Activated T-helper 17 cell treated with anti-CD3 and anti-CD28 coated beads, Interleukin-2, amount 50 U/mL, for 72 hours (primary cell): Measurements from ENCODE around the gene LPAR3. TPM values are rescaled to one million over a fixed set of nuclear protein-coding genes. Genes with fewer than 3 reads are reported as not detected.

Experiments
- ATAC-seq: fragments of 150-1000 bp; cut with Tn5 transposase; replicated peaks from 2 replicates; pipeline ENCODE4 v1.10.0; 2021; ENCODE audit warnings: mild to moderate bottlenecking, moderate library complexity
- H3K27ac Mint-ChIP-seq: one replicate; pipeline ENCODE4 v1.8.0; 2022; ENCODE audit warnings: mixed read lengths
- H3K27me3 Mint-ChIP-seq: one replicate; pipeline ENCODE4 v1.8.0; 2022; ENCODE audit warnings: mixed read lengths
- H3K36me3 Mint-ChIP-seq: one replicate; pipeline ENCODE4 v1.8.0; 2022; ENCODE audit warnings: low read depth, mild to moderate bottlenecking, mixed read lengths
- H3K4me1 Mint-ChIP-seq: one replicate; pipeline ENCODE4 v1.8.0; 2022; ENCODE audit warnings: mixed read lengths
- H3K4me3 Mint-ChIP-seq: one replicate; pipeline ENCODE4 v1.8.0; 2022; ENCODE audit warnings: mild to moderate bottlenecking, mixed read lengths
- H3K9me3 Mint-ChIP-seq: one replicate; pipeline ENCODE4 v1.8.0; 2022; ENCODE audit warnings: mixed read lengths
- total RNA-seq, 2 donors: library from RNA; stranded (reverse); gene quantifications; one replicate each; pipeline ENCODE4 v1.2.3, GENCODE V29; 2022

Gene LPAR3
- total RNA-seq, 2 donors from 2014 or later, result 1.1 TPM; not detected in 1

- no peaks in the 10 kb centered on the region for H3K36me3 Mint-ChIP-seq
- no peak for ATAC-seq
- peaks cover 7% of the 10 kb centered on the region for H3K27me3 Mint-ChIP-seq
- H3K4me3 Mint-ChIP-seq, result no peak overlapping the region
- H3K9me3 Mint-ChIP-seq, result no peaks in the 10 kb centered on the region
- no peak overlapping the region for H3K27ac Mint-ChIP-seq
- peaks cover 3% of the 10 kb centered on the region for H3K4me1 Mint-ChIP-seq
These were observed 56.9 kb downstream of the LPAR3 start for GRCh38 chr1:84836145-84836544.

GRCh38 chr1:84835169-84835568 is 57.8 kb downstream of the LPAR3 start:
- Mint-ChIP-seq H3K4me1 (peaks cover 3% of the 10 kb centered on the region), H3K36me3 (no peaks in the 10 kb centered on the region), H3K9me3 (no peaks in the 10 kb centered on the region), H3K4me3 (no peak overlapping the region), H3K27me3 (peaks cover 10% of the 10 kb centered on the region), H3K27ac (no peak overlapping the region)
- ATAC-seq, result no peak

DNA sequence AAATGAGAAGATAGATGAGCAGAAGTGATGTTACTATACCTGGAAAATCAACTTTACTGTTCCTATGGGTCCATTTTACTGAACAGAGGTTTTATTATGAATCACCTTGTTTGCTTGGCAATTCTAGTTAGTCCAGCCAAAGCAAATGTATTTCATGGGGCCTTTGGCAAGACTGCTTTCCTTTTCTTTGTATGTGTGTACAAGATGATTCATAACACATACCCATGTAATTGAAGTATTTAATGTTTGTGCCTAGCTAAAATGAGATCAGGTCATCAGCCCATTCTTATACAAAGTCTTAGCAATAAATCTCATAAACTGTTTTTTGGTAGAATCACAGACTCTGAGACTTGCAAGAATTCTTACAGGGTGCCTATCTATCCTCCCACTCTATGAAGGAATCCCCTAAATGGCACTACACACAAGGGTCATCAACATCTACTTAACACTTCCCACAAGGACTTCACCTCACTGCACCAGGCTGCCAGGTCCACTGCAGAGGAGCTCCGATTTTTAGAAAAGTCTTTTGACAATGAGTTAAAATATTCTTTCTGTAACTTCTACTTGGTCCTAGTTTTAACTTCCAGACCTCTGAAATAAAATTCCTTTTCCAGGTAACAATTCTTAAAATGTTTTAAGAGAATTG is 58.5 kb downstream of the LPAR3 start:
- H3K27me3 Mint-ChIP-seq, result peaks cover 10% of the 10 kb centered on the region

DNA sequence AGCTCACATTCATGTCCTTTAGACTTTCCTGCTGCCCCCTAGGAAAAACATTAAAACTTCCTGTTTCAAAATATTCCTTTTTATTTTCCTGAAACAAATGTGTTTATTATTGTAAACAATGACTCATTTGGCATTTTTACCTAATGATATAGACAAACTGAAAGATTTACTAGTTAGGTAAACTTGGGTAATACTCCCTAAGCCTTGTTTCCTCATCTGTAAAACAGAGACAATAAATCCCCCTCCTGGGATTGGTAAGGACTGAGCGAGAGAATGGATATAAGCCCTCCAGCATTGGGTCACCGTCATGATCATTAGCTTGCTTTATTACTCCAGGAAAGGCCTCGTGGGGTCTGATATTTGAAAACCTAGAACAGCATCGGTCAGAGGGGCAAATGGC is 59.8 kb downstream of the LPAR3 start:
- Mint-ChIP-seq H3K27ac (no peak overlapping the region), H3K4me3 (no peak overlapping the region), H3K9me3 (no peaks in the 10 kb centered on the region), H3K36me3 (no peaks in the 10 kb centered on the region), H3K4me1 (peaks cover 3% of the 10 kb centered on the region), H3K27me3 (peaks cover 3% of the 10 kb centered on the region)
- ATAC-seq, result no peak

More for the DNA sequence above, 58.5 kb downstream of the LPAR3 start:
- peaks cover 3% of the 10 kb centered on the region for H3K4me1 Mint-ChIP-seq
- no peak overlapping the region for H3K27ac Mint-ChIP-seq
- no peak overlapping the region for H3K4me3 Mint-ChIP-seq
- H3K36me3 Mint-ChIP-seq, result no peaks in the 10 kb centered on the region
- ATAC-seq, result peak; percentile 26
- no peaks in the 10 kb centered on the region for H3K9me3 Mint-ChIP-seq

DNA sequence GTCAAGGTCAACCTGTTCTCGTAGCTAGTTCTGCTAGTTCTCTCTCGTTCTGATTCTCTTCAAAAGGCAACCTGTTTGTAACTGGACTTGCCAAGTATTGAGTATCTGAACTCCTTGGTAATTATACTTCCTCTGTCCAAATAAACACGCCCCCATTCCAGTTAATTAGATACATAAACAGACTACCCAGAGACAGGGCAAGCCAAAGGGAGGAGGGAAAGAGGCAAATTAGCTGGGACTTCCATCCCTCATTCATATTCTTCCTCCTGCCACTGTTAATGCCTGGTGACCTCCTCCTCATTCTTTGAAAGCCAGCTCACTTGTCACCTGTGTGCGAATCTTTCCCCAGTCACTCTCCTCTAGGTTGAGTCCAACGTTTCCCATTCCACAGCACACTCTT is 62.9 kb downstream of the LPAR3 start:
- Mint-ChIP-seq H3K27ac (no peak overlapping the region), H3K27me3 (peaks cover 3% of the 10 kb centered on the region), H3K4me1 (peaks cover 3% of the 10 kb centered on the region), H3K9me3 (no peaks in the 10 kb centered on the region), H3K36me3 (no peaks in the 10 kb centered on the region), H3K4me3 (no peak overlapping the region)
- ATAC-seq, result no peak

DNA sequence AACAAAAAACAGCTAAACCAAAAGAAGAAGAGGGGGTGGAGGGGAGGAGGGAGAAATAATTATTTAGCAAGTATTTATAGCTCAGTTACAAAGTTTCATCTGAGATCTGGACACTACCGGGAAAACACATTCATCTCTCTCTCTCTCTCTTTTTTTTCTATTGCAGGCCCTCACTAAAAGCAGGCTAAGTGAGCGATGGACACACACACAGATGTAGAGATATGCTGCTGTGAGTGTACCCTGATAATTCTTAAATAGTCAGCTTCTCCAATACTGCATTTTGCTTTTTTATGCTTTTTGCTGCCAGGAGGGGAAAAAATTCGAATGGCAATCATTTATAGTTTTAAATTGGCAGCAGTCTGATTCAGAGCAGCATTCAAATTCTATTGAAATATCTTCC is 65.0 kb downstream of the LPAR3 start:
- no peak for ATAC-seq
- no peak overlapping the region for H3K4me3 Mint-ChIP-seq
- H3K9me3 Mint-ChIP-seq, result no peaks in the 10 kb centered on the region

DNA sequence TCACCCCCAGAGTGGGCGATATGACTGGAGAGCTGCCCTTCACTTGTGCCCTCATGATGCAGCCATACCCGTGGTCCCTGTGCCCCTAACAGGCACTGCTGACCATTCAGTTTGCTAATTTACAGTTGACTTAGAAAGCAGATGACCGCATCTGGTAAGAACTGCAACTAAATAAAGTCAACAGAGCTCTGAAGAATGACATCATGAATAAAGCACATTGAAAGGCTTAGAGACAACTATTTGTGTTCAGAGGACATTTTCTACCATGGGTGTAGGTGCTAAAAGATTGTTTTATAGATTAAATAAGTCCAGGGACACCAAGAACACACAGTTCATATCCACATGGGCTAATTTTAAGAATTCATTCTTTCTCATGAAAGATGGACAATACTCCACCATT is 65.5 kb downstream of the LPAR3 start:
- Mint-ChIP-seq H3K27ac (no peak overlapping the region), H3K36me3 (no peaks in the 10 kb centered on the region), H3K27me3 (peaks cover 3% of the 10 kb centered on the region), H3K9me3 (no peaks in the 10 kb centered on the region), H3K4me3 (no peak overlapping the region), H3K4me1 (no peaks in the 10 kb centered on the region)
- ATAC-seq, result no peak

More for the DNA sequence above, 65.0 kb downstream of the LPAR3 start:
- peaks cover 3% of the 10 kb centered on the region for H3K27me3 Mint-ChIP-seq
- no peaks in the 10 kb centered on the region for H3K36me3 Mint-ChIP-seq
- no peaks in the 10 kb centered on the region for H3K4me1 Mint-ChIP-seq
- no peak overlapping the region for H3K27ac Mint-ChIP-seq

DNA sequence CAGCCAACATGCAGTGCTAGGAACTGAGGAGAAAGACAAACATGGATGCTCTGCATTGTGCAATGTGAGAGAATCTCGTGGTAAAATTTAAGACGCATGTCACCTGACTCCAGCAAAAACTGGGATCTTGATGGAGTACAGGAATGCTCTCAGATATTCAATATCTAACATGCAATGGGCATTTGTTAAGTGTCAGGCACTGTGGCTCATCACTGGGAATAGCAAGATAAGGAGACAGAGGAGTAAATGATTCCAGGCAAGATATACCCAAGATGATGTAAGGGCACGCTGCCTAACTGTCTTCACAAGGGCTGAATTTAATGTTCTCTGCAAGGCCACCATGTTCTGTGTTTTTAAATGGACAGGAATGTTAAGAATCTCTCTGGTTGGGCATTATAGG is 67.8 kb downstream of the LPAR3 start:
- no peak overlapping the region for H3K27ac Mint-ChIP-seq
- no peak overlapping the region for H3K4me3 Mint-ChIP-seq
- H3K27me3 Mint-ChIP-seq, result no peaks in the 10 kb centered on the region
- no peaks in the 10 kb centered on the region for H3K36me3 Mint-ChIP-seq
- H3K9me3 Mint-ChIP-seq, result no peaks in the 10 kb centered on the region
- H3K4me1 Mint-ChIP-seq, result no peaks in the 10 kb centered on the region
- ATAC-seq, result no peak

DNA sequence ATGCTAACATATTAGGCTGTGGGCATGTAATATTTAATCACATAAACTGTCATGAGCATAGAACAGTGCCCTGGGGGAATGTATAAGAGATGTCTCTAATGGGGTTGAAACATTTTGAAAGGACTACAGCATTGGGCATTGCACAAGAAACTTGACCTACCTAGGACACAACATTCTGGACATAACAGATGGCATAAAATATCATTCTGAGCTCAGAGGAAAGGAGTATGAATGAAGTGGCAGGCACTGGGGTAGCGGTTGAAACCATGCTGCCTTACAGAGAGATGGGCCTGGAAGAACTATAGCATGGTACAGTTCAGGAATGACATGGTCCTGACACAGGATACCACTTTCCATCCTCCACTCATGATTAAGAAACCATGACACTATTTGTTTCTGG is 69.0 kb downstream of the LPAR3 start:
- H3K27me3 Mint-ChIP-seq, result no peaks in the 10 kb centered on the region
- no peaks in the 10 kb centered on the region for H3K36me3 Mint-ChIP-seq
- H3K4me1 Mint-ChIP-seq, result no peaks in the 10 kb centered on the region
- ATAC-seq, result no peak
- H3K4me3 Mint-ChIP-seq, result no peak overlapping the region
- H3K9me3 Mint-ChIP-seq, result no peaks in the 10 kb centered on the region
- no peak overlapping the region for H3K27ac Mint-ChIP-seq

DNA sequence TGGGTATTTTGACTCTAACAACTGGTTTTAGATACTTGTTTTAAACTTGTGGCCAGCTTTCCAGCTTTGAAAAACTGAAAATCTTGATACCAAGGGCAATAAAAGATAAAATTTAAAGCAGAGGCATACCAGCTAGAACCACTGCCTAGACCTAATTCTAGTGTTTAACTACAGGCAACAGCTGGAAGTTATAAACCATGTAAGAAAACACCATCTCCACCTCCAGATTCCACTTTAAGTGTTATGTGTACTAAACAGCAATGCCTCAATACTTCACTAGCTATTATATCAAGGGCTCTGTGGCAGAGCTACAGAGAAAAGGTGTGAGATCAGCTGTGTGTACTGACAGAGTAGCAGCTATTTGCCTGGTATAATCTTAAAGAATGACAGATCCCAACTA is 69.5 kb downstream of the LPAR3 start:
- ATAC-seq, result no peak
- Mint-ChIP-seq H3K36me3 (no peaks in the 10 kb centered on the region), H3K9me3 (no peaks in the 10 kb centered on the region), H3K27me3 (no peaks in the 10 kb centered on the region), H3K4me1 (no peaks in the 10 kb centered on the region), H3K27ac (no peak overlapping the region), H3K4me3 (no peak overlapping the region)

DNA sequence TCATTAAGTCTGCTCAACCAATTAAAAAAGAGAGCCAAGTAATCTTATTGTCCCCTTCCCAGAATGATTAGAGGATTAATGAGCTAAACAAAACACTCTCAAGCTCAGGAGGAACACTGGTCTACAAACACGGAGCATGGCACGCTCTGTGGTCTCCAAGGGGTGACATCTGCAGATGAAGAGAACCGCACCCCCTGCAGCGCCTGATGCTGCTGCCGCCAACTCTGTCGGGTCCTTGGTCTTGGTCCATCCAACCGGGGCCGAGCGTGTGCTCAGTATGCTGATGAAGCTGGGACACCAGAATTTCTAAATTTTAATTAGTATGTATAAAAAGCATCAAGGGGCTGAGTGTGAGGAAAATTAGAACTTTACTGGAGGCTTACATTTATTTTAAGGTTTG is 82.7 kb downstream of the LPAR3 start:
- peaks cover 8% of the 10 kb centered on the region for H3K27me3 Mint-ChIP-seq
- H3K36me3 Mint-ChIP-seq, result no peaks in the 10 kb centered on the region
- H3K4me1 Mint-ChIP-seq, result no peaks in the 10 kb centered on the region
- no peak for ATAC-seq
- no peaks in the 10 kb centered on the region for H3K9me3 Mint-ChIP-seq
- no peak overlapping the region for H3K4me3 Mint-ChIP-seq
- H3K27ac Mint-ChIP-seq, result no peak overlapping the region

- no peak for ATAC-seq
- H3K36me3 Mint-ChIP-seq, result no peaks in the 10 kb centered on the region
- H3K4me3 Mint-ChIP-seq, result no peak overlapping the region
- peaks cover 8% of the 10 kb centered on the region for H3K27me3 Mint-ChIP-seq
- no peaks in the 10 kb centered on the region for H3K4me1 Mint-ChIP-seq
- H3K9me3 Mint-ChIP-seq, result no peaks in the 10 kb centered on the region
- no peak overlapping the region for H3K27ac Mint-ChIP-seq
These were observed 84.0 kb downstream of the LPAR3 start for GRCh38 chr1:84809023-84809422.

- Mint-ChIP-seq H3K27me3 (peaks cover 8% of the 10 kb centered on the region), H3K4me1 (peaks cover under 1% of the 10 kb centered on the region), H3K4me3 (no peak overlapping the region), H3K36me3 (no peaks in the 10 kb centered on the region), H3K9me3 (no peaks in the 10 kb centered on the region), H3K27ac (no peak overlapping the region)
- ATAC-seq, result no peak
These were observed 89.4 kb downstream of the LPAR3 start for GRCh38 chr1:84803604-84804003.

DNA sequence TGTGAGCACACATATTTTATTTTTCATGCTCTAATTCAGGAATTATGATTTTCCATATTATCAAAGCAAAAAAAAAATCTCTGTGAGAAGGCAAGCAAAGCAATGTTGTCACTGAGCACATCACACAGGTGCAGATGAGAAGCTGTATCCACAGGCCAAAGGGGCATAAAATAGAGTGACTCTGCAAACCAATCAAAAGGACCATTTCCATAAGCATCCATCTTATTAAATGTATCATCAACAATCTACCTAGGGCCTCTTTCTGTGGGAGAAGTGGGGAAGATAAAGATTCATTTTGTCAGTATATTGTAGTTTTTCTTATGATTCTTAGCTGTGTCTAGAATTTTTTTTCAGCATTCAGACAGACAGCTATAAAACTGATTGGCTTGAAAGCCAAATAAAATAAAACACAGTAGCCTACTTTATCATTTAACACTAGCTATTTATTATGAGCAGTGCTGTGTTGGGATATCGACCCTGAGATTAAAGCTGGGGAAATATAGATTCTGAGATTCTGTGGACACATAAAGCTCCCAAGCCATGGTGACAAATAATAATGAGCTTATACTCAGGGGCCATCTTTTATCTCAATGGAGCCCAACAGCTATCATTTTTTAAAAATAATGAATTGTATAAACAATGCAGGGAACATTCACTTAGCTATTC is 90.3 kb downstream of the LPAR3 start:
- no peak for ATAC-seq
- H3K27ac Mint-ChIP-seq, result no peak overlapping the region

More for the DNA sequence above, 90.3 kb downstream of the LPAR3 start:
- Mint-ChIP-seq H3K4me1 (peaks cover 5% of the 10 kb centered on the region), H3K36me3 (no peaks in the 10 kb centered on the region), H3K9me3 (no peaks in the 10 kb centered on the region), H3K4me3 (no peak overlapping the region), H3K27me3 (peaks cover 11% of the 10 kb centered on the region)
